Esophagus squamous epithelium (tissue), 4 donors: ENCODE results near the gene TXNDC9.

Experiments
- CTCF ChIP-seq, 6 experiments: fragments of 450-650 bp in 4 of 6; fragments of 200-600 bp in 2 of 6; sonication (generic) in 2 of 6; IDR thresholded peaks; one replicate each; pipeline ENCODE4 v1.5.1; 2016 to 2019; ENCODE audit warnings: antibody characterized with exemption in 6 of 6, mild to moderate bottlenecking in 4 of 6, moderate library complexity in 4 of 6
- POLR2A ChIP-seq, 4 donors: fragments of 450-650 bp; IDR thresholded peaks; one replicate each; pipeline ENCODE4 v1.6.1; 2017; ENCODE audit warnings: antibody characterized with exemption in 4 of 4, mild to moderate bottlenecking in 4 of 4, moderate library complexity in 3 of 4

GRCh38 chr2:99377879-99378278 is 41.7 kb upstream of the TXNDC9 start:
- TF ChIP-seq POLR2A (IDR thresholded peaks at IDR 0.05) (no peak), CTCF (IDR thresholded peaks at IDR 0.05) (no peak)
